PFSK-1 (cell line): ENCODE data around the gene ALS2.

Experiments
- POLR2AphosphoS5 ChIP-seq: IDR thresholded peaks from 2 replicates; pipeline ENCODE4 v1.6.1; 2012; ENCODE audit warnings: low read depth, mild to moderate bottlenecking, control low read depth, low read length, moderate library complexity
- REST ChIP-seq, 2 experiments: IDR thresholded peaks; 2 replicates each; pipeline versions ENCODE4 v1.6.1 to v1.8.0; 2011 to 2012; ENCODE audit warnings: low read depth in 2 of 2, low read length in 2 of 2, control low read depth in 1 of 2, inconsistent platforms in 1 of 2, mild to moderate bottlenecking in 1 of 2, moderate library complexity in 1 of 2; ENCODE audit not compliant: insufficient read depth in 1 of 2

- TF ChIP-seq REST (IDR thresholded peaks at IDR 0.05; ENCODE audit: insufficient read depth in 1 of 2, low read depth in 2 of 2, low read length in 2 of 2) (0 out of 4 replicates have a peak, but pooled peaks of 1 of the 2 experiments have one; percentile 12), POLR2AphosphoS5 (no peak)
Measured at GRCh38 chr2:201696151-201696659, 84.5 kb downstream of the ALS2 start.
